GM23338 (cell line): ENCODE results near the gene SNX9. TPM values are rescaled to one million over a fixed set of nuclear protein-coding genes. Genes with fewer than 3 reads are reported as not detected.

ENCODE experiments used
- ATAC-seq: fragments of 200-7000 bp; cut with Tn5 transposase; 3 replicates; pipeline ENCODE4 v1.9.1; 2020
- DNase-seq: peaks from one replicate; pipeline ENCODE4 v3.0.0-alpha.2; 2015; ENCODE audit warnings: low spot score
- H2AFZ ChIP-seq: fragments of 200-600 bp; sonication (generic); 2 replicates; pipeline ENCODE4 v1.8.0; 2016; ENCODE audit warnings: antibody characterized with exemption, mild to moderate bottlenecking, moderate library complexity
- H3F3A ChIP-seq: fragments of 200-600 bp; sonication (generic); replicated peaks from 2 replicates; pipeline ENCODE4 v1.8.0; 2017; ENCODE audit warnings: antibody characterized with exemption, mixed run types, low read depth
- H3K27ac ChIP-seq: fragments of 200-600 bp; sonication (generic); 2 replicates; pipeline ENCODE4 v1.6.1; 2016; ENCODE audit warnings: low read depth
- H3K27me3 ChIP-seq: fragments of 200-600 bp; sonication (generic); 2 replicates; pipeline ENCODE4 v1.8.0; 2016; ENCODE audit warnings: mild to moderate bottlenecking, mixed run types, moderate library complexity; ENCODE audit not compliant: insufficient read depth
- H3K36me3 ChIP-seq: fragments of 200-600 bp; sonication (generic); 2 replicates; pipeline ENCODE4 v1.8.0; 2016; ENCODE audit warnings: mild to moderate bottlenecking; ENCODE audit not compliant: insufficient read depth
- H3K4me1 ChIP-seq: fragments of 200-600 bp; sonication (generic); 2 replicates; pipeline ENCODE4 v1.8.0; 2016; ENCODE audit warnings: mild to moderate bottlenecking, moderate library complexity; ENCODE audit not compliant: insufficient read depth
- H3K4me2 ChIP-seq: fragments of 200-600 bp; sonication (generic); 2 replicates; pipeline ENCODE4 v1.7.1; 2017; ENCODE audit warnings: mixed run types
- H3K4me3 ChIP-seq: fragments of 200-600 bp; sonication (generic); 2 replicates; pipeline ENCODE4 v1.6.1; 2016; ENCODE audit warnings: mixed run types
- H3K79me2 ChIP-seq: fragments of 200-600 bp; sonication (generic); replicated peaks from 2 replicates; pipeline ENCODE4 v1.8.0; 2017; ENCODE audit warnings: mild to moderate bottlenecking; ENCODE audit not compliant: insufficient read depth
- H3K9me2 ChIP-seq: fragments of 200-600 bp; sonication (generic); 2 replicates; pipeline ENCODE4 v1.8.0; 2017; ENCODE audit not compliant: insufficient read depth
- H4K20me1 ChIP-seq: fragments of 200-600 bp; sonication (generic); replicated peaks from 2 replicates; pipeline ENCODE4 v1.8.0; 2017; ENCODE audit warnings: mild to moderate bottlenecking; ENCODE audit not compliant: insufficient read depth
- H3K27ac Mint-ChIP-seq: 2 replicates; pipeline ENCODE4 v1.8.0; 2020; ENCODE audit warnings: inconsistent platforms, mild to moderate bottlenecking, moderate library complexity, mixed read lengths
- H3K27me3 Mint-ChIP-seq: 3 replicates; pipeline ENCODE4 v1.8.0; 2022; ENCODE audit warnings: low read depth, mild to moderate bottlenecking, moderate library complexity, mixed read lengths, inconsistent platforms; ENCODE audit not compliant: insufficient read depth, poor library complexity
- H3K36me3 Mint-ChIP-seq: 3 replicates; pipeline ENCODE4 v1.8.0; 2021; ENCODE audit warnings: low read depth, mild to moderate bottlenecking, inconsistent platforms, moderate library complexity, mixed read lengths
- H3K4me1 Mint-ChIP-seq: 3 replicates; pipeline ENCODE4 v1.8.0; 2020; ENCODE audit warnings: mild to moderate bottlenecking, inconsistent platforms, mixed read lengths
- H3K4me3 Mint-ChIP-seq: 3 replicates; pipeline ENCODE4 v1.8.0; 2021; ENCODE audit warnings: moderate library complexity, mild to moderate bottlenecking, inconsistent platforms, mixed read lengths
- H3K9me3 Mint-ChIP-seq: 3 replicates; pipeline ENCODE4 v1.8.0; 2020; ENCODE audit warnings: moderate library complexity, mild to moderate bottlenecking, inconsistent platforms, mixed read lengths
- JUNB ChIP-seq: IDR thresholded peaks from one replicate; pipeline ENCODE4 v1.6.1; 2016; ENCODE audit warnings: antibody characterized with exemption; ENCODE audit not compliant: unreplicated experiment
- POLR2AphosphoS5 ChIP-seq: IDR thresholded peaks from 2 replicates; pipeline ENCODE4 v1.6.1; 2016; ENCODE audit warnings: antibody characterized with exemption, low read depth
- STAT1 ChIP-seq: IDR thresholded peaks from one replicate; pipeline ENCODE4 v1.6.1; 2016; ENCODE audit warnings: antibody characterized with exemption; ENCODE audit not compliant: unreplicated experiment
- ZNF331 ChIP-seq: fragments of 250-450 bp; sonication (Bioruptor Pico); IDR thresholded peaks from 2 replicates; pipeline ENCODE4 v1.5.0; 2020; ENCODE audit warnings: low read depth, mild to moderate bottlenecking, moderate library complexity
- polyA plus RNA-seq: library from polyadenylated mRNA; unstranded; fragments of >200 nt; fragmentation: Nextera tagmentation; extraction: Ambion mirVana; gene quantifications from 2 replicates; pipeline ENCODE4 v1.2.1, GENCODE V29; 2016
- total RNA-seq: library from RNA; depleted of rRNA; stranded (reverse); fragments of >200 nt; shearing (Covaris generic); gene quantifications from 2 replicates; pipeline ENCODE4 v1.2.3, GENCODE V29; 2014
- TF ChIP-seq, protein P1 (sequence below), 2 experiments: fragments of 200-600 bp in 1 of 2; sonication (generic) in 1 of 2; conservative IDR thresholded peaks; 2 replicates each; pipeline versions ENCODE4 v1.5.1 to v1.6.1; 2016 to 2017; ENCODE audit warnings: antibody characterized with exemption in 2 of 2, low read depth in 2 of 2, mild to moderate bottlenecking in 2 of 2, moderate library complexity in 1 of 2
- TF ChIP-seq, protein P2 (sequence below): IDR thresholded peaks from 2 replicates; pipeline ENCODE4 v1.6.1; 2016; ENCODE audit warnings: antibody characterized with exemption

The SNX9 gene
- total and polyA plus RNA-seq, 2 experiments from 2014 or later = 18.4 to 23.3 TPM

DNA sequence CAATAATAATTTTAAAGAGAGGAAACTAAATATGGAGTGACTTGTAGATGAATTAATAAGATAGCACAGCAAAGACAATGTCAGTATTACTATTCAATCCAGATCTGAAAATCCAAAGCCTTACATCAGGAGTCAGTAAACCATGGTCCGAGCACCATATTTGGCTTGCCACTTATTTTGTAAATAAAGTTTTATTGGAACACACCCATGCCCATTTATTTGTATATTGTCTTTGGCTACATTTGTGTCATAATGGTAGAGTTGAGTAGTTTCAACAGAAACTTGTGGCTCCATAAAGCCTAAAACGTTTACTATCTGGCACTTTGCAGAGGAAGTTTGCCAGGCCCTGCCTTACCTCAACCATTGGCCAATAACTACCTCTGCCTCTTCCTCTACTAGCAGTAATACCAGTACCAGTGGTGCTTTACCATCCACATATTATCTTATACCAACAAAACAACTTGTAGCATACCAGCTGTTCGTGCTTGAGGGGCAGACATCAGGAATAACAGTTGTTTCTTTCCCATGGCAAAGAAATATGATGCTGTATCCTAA lies 106.8 kb downstream of the SNX9 start:
- H3F3A ChIP-seq = no peaks in the 10 kb centered on the region
- no peaks in the 10 kb centered on the region for H3K9me3 Mint-ChIP-seq
- H3K27ac Mint-ChIP-seq = no peak overlapping the region
- no peaks in the 10 kb centered on the region for H3K9me2 ChIP-seq
- no peak overlapping the region for H3K27ac ChIP-seq
- no peak overlapping the region for H3K4me3 Mint-ChIP-seq
- H3K27me3 ChIP-seq = no peaks in the 10 kb centered on the region
- H3K36me3 Mint-ChIP-seq = peaks cover 52% of the 10 kb centered on the region
- H3K4me1 ChIP-seq = peaks cover 20% of the 10 kb centered on the region
- H4K20me1 ChIP-seq = no peaks in the 10 kb centered on the region; the same call in 1 of the 2 replicates
- H3K4me1 Mint-ChIP-seq = peaks cover 27% of the 10 kb centered on the region
- no peaks in the 10 kb centered on the region for H3K27me3 Mint-ChIP-seq
- DNase-seq (no peak), ATAC-seq (no peak)
- H3K36me3 ChIP-seq = peaks cover 7% of the 10 kb centered on the region
- no peak overlapping the region; the same call in 1 of the 2 replicates for H3K4me2 ChIP-seq
- no peak overlapping the region for H2AFZ ChIP-seq
- TF ChIP-seq, protein P1, sequence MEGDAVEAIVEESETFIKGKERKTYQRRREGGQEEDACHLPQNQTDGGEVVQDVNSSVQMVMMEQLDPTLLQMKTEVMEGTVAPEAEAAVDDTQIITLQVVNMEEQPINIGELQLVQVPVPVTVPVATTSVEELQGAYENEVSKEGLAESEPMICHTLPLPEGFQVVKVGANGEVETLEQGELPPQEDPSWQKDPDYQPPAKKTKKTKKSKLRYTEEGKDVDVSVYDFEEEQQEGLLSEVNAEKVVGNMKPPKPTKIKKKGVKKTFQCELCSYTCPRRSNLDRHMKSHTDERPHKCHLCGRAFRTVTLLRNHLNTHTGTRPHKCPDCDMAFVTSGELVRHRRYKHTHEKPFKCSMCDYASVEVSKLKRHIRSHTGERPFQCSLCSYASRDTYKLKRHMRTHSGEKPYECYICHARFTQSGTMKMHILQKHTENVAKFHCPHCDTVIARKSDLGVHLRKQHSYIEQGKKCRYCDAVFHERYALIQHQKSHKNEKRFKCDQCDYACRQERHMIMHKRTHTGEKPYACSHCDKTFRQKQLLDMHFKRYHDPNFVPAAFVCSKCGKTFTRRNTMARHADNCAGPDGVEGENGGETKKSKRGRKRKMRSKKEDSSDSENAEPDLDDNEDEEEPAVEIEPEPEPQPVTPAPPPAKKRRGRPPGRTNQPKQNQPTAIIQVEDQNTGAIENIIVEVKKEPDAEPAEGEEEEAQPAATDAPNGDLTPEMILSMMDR (conservative IDR thresholded peaks at IDR 0.05; ENCODE audit: low read depth in 2 of 2) = no peak
- TF ChIP-seq ZNF331 (CRISPR knock-in tag) = no peak
- no peak overlapping the region for H3K4me3 ChIP-seq
- no peaks in the 10 kb centered on the region for H3K79me2 ChIP-seq

DNA sequence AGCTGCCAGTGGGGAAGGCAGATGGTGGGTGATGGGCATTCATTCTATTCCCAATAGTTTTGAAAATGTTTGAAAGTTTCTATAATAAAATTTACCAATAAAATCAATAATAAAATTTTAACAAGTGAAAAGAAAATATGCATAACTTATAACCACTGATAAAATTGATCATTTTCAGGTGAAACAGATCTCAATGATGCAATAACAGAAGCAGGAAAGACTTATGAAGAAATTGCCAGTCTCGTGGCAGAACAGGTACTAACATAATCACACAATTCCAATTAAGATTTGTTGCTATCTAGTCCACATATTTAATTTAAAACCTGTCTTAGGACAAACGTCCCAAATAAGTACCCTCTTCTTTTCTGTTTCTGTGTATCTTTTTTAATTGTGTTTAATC lies 112.7 kb downstream of the SNX9 start:
- Histone ChIP-seq H3K4me2 (no peak overlapping the region), H3K27me3 (no peaks in the 10 kb centered on the region), H2AFZ (no peak overlapping the region), H3K36me3 (peaks cover 33% of the 10 kb centered on the region), H3F3A (no peaks in the 10 kb centered on the region), H3K4me1 (peaks cover 12% of the 10 kb centered on the region), H3K4me3 (no peak overlapping the region), H3K79me2 (no peaks in the 10 kb centered on the region), H4K20me1 (no peaks in the 10 kb centered on the region; the same call in 1 of the 2 replicates), H3K9me2 (no peaks in the 10 kb centered on the region), H3K27ac (no peak overlapping the region)
- H3K4me3 Mint-ChIP-seq = no peak overlapping the region
- H3K27ac Mint-ChIP-seq = no peak overlapping the region
- no peak for DNase-seq
- TF ChIP-seq POLR2AphosphoS5 (no peak), JUNB (no peak)
- TF ChIP-seq, protein P2, sequence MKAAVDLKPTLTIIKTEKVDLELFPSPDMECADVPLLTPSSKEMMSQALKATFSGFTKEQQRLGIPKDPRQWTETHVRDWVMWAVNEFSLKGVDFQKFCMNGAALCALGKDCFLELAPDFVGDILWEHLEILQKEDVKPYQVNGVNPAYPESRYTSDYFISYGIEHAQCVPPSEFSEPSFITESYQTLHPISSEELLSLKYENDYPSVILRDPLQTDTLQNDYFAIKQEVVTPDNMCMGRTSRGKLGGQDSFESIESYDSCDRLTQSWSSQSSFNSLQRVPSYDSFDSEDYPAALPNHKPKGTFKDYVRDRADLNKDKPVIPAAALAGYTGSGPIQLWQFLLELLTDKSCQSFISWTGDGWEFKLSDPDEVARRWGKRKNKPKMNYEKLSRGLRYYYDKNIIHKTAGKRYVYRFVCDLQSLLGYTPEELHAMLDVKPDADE = no peak
- peaks cover 11% of the 10 kb centered on the region for H3K4me1 Mint-ChIP-seq
- no peaks in the 10 kb centered on the region for H3K9me3 Mint-ChIP-seq
- H3K36me3 Mint-ChIP-seq = peaks cover 43% of the 10 kb centered on the region; the same call in 2 of the 3 replicates
- ATAC-seq = no peak
- no peaks in the 10 kb centered on the region for H3K27me3 Mint-ChIP-seq

DNA sequence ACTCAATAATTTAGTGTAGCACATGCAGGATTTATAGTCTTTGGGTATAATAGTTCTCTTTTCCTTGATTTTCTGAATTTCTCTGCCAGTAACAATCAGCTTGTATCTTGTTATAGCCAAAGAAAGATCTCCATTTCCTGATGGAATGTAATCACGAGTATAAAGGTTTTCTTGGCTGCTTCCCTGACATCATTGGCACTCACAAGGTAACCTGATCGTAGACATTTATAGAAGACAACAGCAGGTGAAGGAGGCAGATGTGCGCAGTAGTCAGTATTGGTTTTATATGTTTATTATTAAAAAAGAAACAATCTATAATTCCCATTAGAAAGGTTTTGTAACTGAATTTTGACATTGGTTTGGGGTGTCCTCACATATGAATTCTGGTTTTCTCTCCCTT lies 114.3 kb downstream of the SNX9 start:
- no peak overlapping the region for H3K27ac ChIP-seq
- ATAC-seq (no peak), DNase-seq (no peak)
- 0 out of 3 replicates have a peak, but pooled peaks cover under 1% of the 10 kb centered on the region for H3K4me1 Mint-ChIP-seq
- no peaks in the 10 kb centered on the region for H3F3A ChIP-seq
- no peaks in the 10 kb centered on the region for H3K9me2 ChIP-seq
- no peak overlapping the region for H3K27ac Mint-ChIP-seq
- no peaks in the 10 kb centered on the region for H3K4me1 ChIP-seq
- TF ChIP-seq STAT1 (no peak), POLR2AphosphoS5 (no peak), JUNB (no peak)
- no peak overlapping the region for H3K4me2 ChIP-seq
- H3K36me3 Mint-ChIP-seq = peaks cover 48% of the 10 kb centered on the region; the same call in 2 of the 3 replicates
- no peaks in the 10 kb centered on the region for H3K79me2 ChIP-seq
- peaks cover 41% of the 10 kb centered on the region for H3K36me3 ChIP-seq
- H3K4me3 Mint-ChIP-seq = no peak overlapping the region
- H3K27me3 Mint-ChIP-seq = no peaks in the 10 kb centered on the region
- no peak overlapping the region for H3K4me3 ChIP-seq
- H3K27me3 ChIP-seq = no peaks in the 10 kb centered on the region
- no peaks in the 10 kb centered on the region for H3K9me3 Mint-ChIP-seq
- no peaks in the 10 kb centered on the region for H4K20me1 ChIP-seq
- H2AFZ ChIP-seq = no peak overlapping the region
